Retinal pigment epithelial cell (primary cell): ENCODE measurements around the gene ASPRV1.
A peak's percentile ranks its signal among the peaks of the same experiment; 100 is the strongest.

Source experiments
- DNase-seq: peaks from one replicate; pipeline ENCODE4 v3.0.0-alpha.2; 2010; ENCODE audit warnings: low read depth
- H3K4me3 ChIP-seq: 2 replicates; pipeline ENCODE4 v1.5.1; 2011; ENCODE audit warnings: mild to moderate bottlenecking, low read length, control low read depth, moderate library complexity
- TF ChIP-seq, protein P1 (sequence below): conservative IDR thresholded peaks from 2 replicates; pipeline ENCODE4 v1.5.1; 2011; ENCODE audit warnings: low read depth, low read length, control low read depth, inconsistent platforms

ASPRV1 gene

DNA sequence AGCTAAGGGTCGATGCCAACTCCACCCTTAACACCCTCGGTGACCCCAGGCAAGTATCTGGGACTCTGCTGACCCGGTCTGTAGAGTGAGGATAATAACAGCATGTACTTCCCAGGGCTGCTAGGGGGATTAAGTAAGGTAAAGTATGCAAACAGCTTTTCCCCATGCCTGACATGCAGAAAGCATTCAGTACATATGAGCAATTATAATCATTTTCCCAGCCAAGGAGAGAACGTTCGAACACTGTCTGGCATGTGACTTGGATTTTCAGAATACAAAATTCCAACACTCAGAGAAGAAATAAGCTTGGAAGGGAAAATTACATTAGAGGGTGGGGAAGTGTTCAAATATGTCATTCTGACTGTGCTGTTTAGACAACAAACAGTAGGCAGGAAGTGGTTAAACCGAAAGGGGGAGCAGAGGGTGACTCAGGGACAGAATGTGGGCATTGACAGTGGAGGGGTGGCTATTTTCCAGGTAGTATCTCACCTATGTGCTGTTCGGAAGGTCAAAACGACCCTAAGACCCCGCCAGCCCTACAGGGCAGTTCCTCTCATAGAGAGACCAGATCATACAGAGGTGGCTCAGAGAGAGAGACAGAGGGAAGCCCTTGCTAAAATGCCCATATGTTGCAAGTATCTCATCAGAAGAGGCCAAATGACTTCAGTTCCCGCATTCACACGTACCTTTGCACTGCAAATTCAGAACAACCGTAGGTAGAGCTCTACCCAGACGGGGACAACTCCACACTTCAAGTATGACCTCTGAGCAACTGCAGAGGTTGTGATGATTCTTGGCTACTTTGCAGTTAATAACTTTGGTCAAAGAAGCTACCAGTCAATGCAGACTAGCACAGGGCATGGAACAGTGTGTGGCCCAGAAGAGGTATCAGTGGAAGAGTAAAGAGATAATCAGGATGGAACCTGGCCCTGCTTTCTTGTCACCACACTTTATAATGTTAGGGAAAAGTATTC, 14.8 kb downstream of the ASPRV1 start:
- peak; percentile 96 for DNase-seq
- no peak overlapping the region for H3K4me3 ChIP-seq
- TF ChIP-seq, protein P1, sequence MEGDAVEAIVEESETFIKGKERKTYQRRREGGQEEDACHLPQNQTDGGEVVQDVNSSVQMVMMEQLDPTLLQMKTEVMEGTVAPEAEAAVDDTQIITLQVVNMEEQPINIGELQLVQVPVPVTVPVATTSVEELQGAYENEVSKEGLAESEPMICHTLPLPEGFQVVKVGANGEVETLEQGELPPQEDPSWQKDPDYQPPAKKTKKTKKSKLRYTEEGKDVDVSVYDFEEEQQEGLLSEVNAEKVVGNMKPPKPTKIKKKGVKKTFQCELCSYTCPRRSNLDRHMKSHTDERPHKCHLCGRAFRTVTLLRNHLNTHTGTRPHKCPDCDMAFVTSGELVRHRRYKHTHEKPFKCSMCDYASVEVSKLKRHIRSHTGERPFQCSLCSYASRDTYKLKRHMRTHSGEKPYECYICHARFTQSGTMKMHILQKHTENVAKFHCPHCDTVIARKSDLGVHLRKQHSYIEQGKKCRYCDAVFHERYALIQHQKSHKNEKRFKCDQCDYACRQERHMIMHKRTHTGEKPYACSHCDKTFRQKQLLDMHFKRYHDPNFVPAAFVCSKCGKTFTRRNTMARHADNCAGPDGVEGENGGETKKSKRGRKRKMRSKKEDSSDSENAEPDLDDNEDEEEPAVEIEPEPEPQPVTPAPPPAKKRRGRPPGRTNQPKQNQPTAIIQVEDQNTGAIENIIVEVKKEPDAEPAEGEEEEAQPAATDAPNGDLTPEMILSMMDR = no peak

DNA sequence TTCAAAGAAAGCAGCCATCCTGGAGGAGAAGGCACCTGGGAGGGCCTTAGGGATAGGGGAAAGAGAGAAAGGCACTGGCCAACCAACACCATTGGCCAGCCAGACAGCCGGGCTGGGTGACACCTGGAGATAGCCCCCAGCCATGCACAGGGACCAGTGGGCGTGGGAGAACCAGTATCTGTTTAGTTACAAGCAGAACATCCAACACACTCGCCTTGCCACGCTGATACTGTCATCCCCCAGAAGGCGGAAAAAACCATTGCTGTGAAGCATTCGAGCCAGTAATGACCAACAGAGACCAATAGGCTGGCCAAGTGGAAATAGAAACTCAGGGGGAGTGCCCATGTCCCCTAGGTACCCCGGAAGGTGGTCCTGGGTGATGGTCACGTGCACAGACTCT, 15.5 kb downstream of the ASPRV1 start:
- H3K4me3 ChIP-seq = no peak overlapping the region
- TF ChIP-seq, protein P1 = no peak
- DNase-seq = no peak

DNA sequence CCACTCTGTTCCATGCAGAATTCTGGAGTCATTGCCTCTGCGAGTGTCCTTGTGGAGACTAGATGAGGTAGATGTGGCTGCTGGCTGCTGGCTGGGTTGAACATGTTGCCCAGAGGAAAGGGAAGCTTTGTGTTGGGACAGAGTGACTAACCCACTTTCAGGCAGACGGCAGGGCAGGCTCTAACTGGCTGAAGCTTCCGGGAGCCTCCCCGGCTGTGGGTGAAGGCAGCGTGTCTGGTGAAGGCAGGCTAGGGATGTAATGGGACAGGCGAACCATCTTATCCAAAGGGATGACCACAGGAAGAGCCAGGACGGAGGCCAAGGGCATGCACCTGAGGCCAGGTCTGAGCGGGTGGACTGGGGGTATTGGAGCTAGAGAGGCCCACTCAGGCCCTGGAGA, 16.0 kb downstream of the ASPRV1 start:
- no peak overlapping the region for H3K4me3 ChIP-seq
- TF ChIP-seq, protein P1 = no peak
- DNase-seq = no peak

GRCh38 chr2:69944756-69945155, 16.7 kb downstream of the ASPRV1 start:
- H3K4me3 ChIP-seq = no peak overlapping the region

GRCh38 chr2:69943843-69944525, 17.4 kb downstream of the ASPRV1 start:
- H3K4me3 ChIP-seq = no peak overlapping the region
- TF ChIP-seq, protein P1 = no peak
- DNase-seq = no peak

More at GRCh38 chr2:69944756-69945155, 16.7 kb downstream of the ASPRV1 start:
- no peak for DNase-seq
- TF ChIP-seq, protein P1 = no peak

- H3K4me3 ChIP-seq = no peak overlapping the region
- peak; percentile 17 for DNase-seq
- TF ChIP-seq, protein P1 = no peak
Measured at GRCh38 chr2:69943000-69943842, 18.2 kb downstream of the ASPRV1 start.
